Measurements from ENCODE around the gene NOX4.

The NOX4 gene

GRCh38 chr11:89490981-89491690 is at the start of gene NOX4:
Gene NOX4, minus strand, starts transcription at chr11:89491375. Its CDS starts 129 bp downstream, at chr11:89491246.
- Histone ChIP-seq H3K27ac (ENCODE audit: low read depth, low read length) (peak within 1 kb of the TSS; percentile 54), H3K9me3 (ENCODE audit: control insufficient read depth in 5 of 5, low read length in 5 of 5) (no peaks in the 10 kb centered on the region), H3K4me1 (ENCODE audit: control insufficient read depth in 5 of 5, insufficient read depth in 5 of 5, low read length in 5 of 5) (peaks cover 2 to 23% (median 16%) of the 10 kb centered on the region in 5 donors), H3K4me3 (ENCODE audit: low read depth in 1 of 5, low read length in 5 of 5) (peak within 1 kb of the TSS; percentile 62 to 85 (median 75)), H3K36me3 (ENCODE audit: control insufficient read depth in 5 of 5, insufficient read depth in 5 of 5, low read length in 5 of 5) (no peaks in the 10 kb centered on the region), H3K9ac (ENCODE audit: low read length in 5 of 5) (peak within 1 kb of the TSS; percentile 19 to 81 (median 56)), H3K27me3 (ENCODE audit: control insufficient read depth in 5 of 5, insufficient read depth in 4 of 5, low read length in 5 of 5) (no peaks in the 10 kb centered on the region)

- Histone ChIP-seq H3K4me3 (ENCODE audit: low read depth in 1 of 5, low read length in 5 of 5) (no peak overlapping the region), H3K9ac (ENCODE audit: low read length in 5 of 5) (no peak overlapping the region), H3K4me1 (ENCODE audit: control insufficient read depth in 5 of 5, insufficient read depth in 5 of 5, low read length in 5 of 5) (peaks cover 0 to 5% (median 0%) of the 10 kb centered on the region in 5 donors), H3K36me3 (ENCODE audit: control insufficient read depth in 5 of 5, insufficient read depth in 5 of 5, low read length in 5 of 5) (no peaks in the 10 kb centered on the region), H3K9me3 (ENCODE audit: control insufficient read depth in 5 of 5, low read length in 5 of 5) (no peaks in the 10 kb centered on the region), H3K27ac (ENCODE audit: low read depth, low read length) (no peak overlapping the region), H3K27me3 (ENCODE audit: control insufficient read depth in 5 of 5, insufficient read depth in 4 of 5, low read length in 5 of 5) (no peaks in the 10 kb centered on the region)
Measured at GRCh38 chr11:89540826-89541225, 49.7 kb upstream of the NOX4 start.

- H3K9me3 ChIP-seq (ENCODE audit: control insufficient read depth in 5 of 5, low read length in 5 of 5) = no peaks in the 10 kb centered on the region
- H3K36me3 ChIP-seq (ENCODE audit: control insufficient read depth in 5 of 5, insufficient read depth in 5 of 5, low read length in 5 of 5) = no peaks in the 10 kb centered on the region
- H3K9ac ChIP-seq (ENCODE audit: low read length in 5 of 5) = no peak overlapping the region
- H3K4me3 ChIP-seq (ENCODE audit: low read depth in 1 of 5, low read length in 5 of 5) = no peak overlapping the region
- H3K27me3 ChIP-seq (ENCODE audit: control insufficient read depth in 5 of 5, insufficient read depth in 4 of 5, low read length in 5 of 5) = no peaks in the 10 kb centered on the region
- H3K27ac ChIP-seq (ENCODE audit: low read depth, low read length) = no peak overlapping the region
- peaks cover 0 to 5% (median 0%) of the 10 kb centered on the region in 5 donors for H3K4me1 ChIP-seq (ENCODE audit: control insufficient read depth in 5 of 5, insufficient read depth in 5 of 5, low read length in 5 of 5)
Measured at GRCh38 chr11:89537936-89538335, 46.8 kb upstream of the NOX4 start.

DNA sequence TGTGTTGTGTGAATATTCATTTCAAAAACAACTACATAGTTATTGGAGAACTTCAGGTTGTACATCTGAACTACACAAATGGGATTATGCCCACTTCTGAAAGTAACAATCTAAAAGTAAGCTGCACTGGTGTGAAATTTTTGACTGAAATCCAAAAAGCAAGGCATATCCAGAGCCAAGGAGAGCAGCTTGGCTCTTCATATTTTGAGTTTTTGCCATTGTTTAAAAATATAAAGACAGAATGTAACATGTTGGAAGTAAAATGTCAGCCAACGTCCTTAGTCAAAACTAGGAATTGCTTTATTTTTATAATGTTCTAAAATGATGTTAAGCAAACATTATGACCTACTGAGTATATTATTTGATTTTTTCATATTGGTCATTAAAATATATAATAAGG is 45.8 kb upstream of the NOX4 start:
- Histone ChIP-seq H3K27me3 (ENCODE audit: control insufficient read depth in 5 of 5, insufficient read depth in 4 of 5, low read length in 5 of 5) (no peaks in the 10 kb centered on the region), H3K27ac (ENCODE audit: low read depth, low read length) (no peak overlapping the region)

GRCh38 chr11:89535221-89535620 is 44.0 kb upstream of the NOX4 start:
- Histone ChIP-seq H3K27ac (ENCODE audit: low read depth, low read length) (no peak overlapping the region), H3K36me3 (ENCODE audit: control insufficient read depth in 5 of 5, insufficient read depth in 5 of 5, low read length in 5 of 5) (no peaks in the 10 kb centered on the region), H3K27me3 (ENCODE audit: control insufficient read depth in 5 of 5, insufficient read depth in 4 of 5, low read length in 5 of 5) (no peaks in the 10 kb centered on the region), H3K9ac (ENCODE audit: low read length in 5 of 5) (no peak overlapping the region), H3K4me3 (ENCODE audit: low read depth in 1 of 5, low read length in 5 of 5) (no peak overlapping the region), H3K4me1 (ENCODE audit: control insufficient read depth in 5 of 5, insufficient read depth in 5 of 5, low read length in 5 of 5) (peaks cover 0 to 5% (median 0%) of the 10 kb centered on the region in 5 donors), H3K9me3 (ENCODE audit: control insufficient read depth in 5 of 5, low read length in 5 of 5) (no peaks in the 10 kb centered on the region)

More for the DNA sequence above, 45.8 kb upstream of the NOX4 start:
- Histone ChIP-seq H3K36me3 (ENCODE audit: control insufficient read depth in 5 of 5, insufficient read depth in 5 of 5, low read length in 5 of 5) (no peaks in the 10 kb centered on the region), H3K4me3 (ENCODE audit: low read depth in 1 of 5, low read length in 5 of 5) (no peak overlapping the region), H3K4me1 (ENCODE audit: control insufficient read depth in 5 of 5, insufficient read depth in 5 of 5, low read length in 5 of 5) (peaks cover 0 to 5% (median 0%) of the 10 kb centered on the region in 5 donors), H3K9me3 (ENCODE audit: control insufficient read depth in 5 of 5, low read length in 5 of 5) (no peaks in the 10 kb centered on the region), H3K9ac (ENCODE audit: low read length in 5 of 5) (no peak overlapping the region)

GRCh38 chr11:89529626-89530380 is 38.6 kb upstream of the NOX4 start:
- no peak overlapping the region for H3K27ac ChIP-seq (ENCODE audit: low read depth, low read length)
- no peak overlapping the region for H3K4me3 ChIP-seq (ENCODE audit: low read depth in 1 of 5, low read length in 5 of 5)
- H3K36me3 ChIP-seq (ENCODE audit: control insufficient read depth in 5 of 5, insufficient read depth in 5 of 5, low read length in 5 of 5) = no peaks in the 10 kb centered on the region
- H3K9me3 ChIP-seq (ENCODE audit: control insufficient read depth in 5 of 5, low read length in 5 of 5) = no peaks in the 10 kb centered on the region
- H3K27me3 ChIP-seq (ENCODE audit: control insufficient read depth in 5 of 5, insufficient read depth in 4 of 5, low read length in 5 of 5) = no peaks in the 10 kb centered on the region
- H3K9ac ChIP-seq (ENCODE audit: low read length in 5 of 5) = no peak overlapping the region
- H3K4me1 ChIP-seq (ENCODE audit: control insufficient read depth in 5 of 5, insufficient read depth in 5 of 5, low read length in 5 of 5) = no peaks in the 10 kb centered on the region

GRCh38 chr11:89521792-89522191 is 30.6 kb upstream of the NOX4 start:
- H3K9me3 ChIP-seq (ENCODE audit: control insufficient read depth in 5 of 5, low read length in 5 of 5) = no peaks in the 10 kb centered on the region
- H3K4me3 ChIP-seq (ENCODE audit: low read depth in 1 of 5, low read length in 5 of 5) = no peak overlapping the region
- no peaks in the 10 kb centered on the region for H3K4me1 ChIP-seq (ENCODE audit: control insufficient read depth in 5 of 5, insufficient read depth in 5 of 5, low read length in 5 of 5)
- H3K27me3 ChIP-seq (ENCODE audit: control insufficient read depth in 5 of 5, insufficient read depth in 4 of 5, low read length in 5 of 5) = no peaks in the 10 kb centered on the region
- no peak overlapping the region for H3K9ac ChIP-seq (ENCODE audit: low read length in 5 of 5)
- no peak overlapping the region for H3K27ac ChIP-seq (ENCODE audit: low read depth, low read length)
- H3K36me3 ChIP-seq (ENCODE audit: control insufficient read depth in 5 of 5, insufficient read depth in 5 of 5, low read length in 5 of 5) = no peaks in the 10 kb centered on the region

GRCh38 chr11:89521294-89521693 is 30.1 kb upstream of the NOX4 start:
- Histone ChIP-seq H3K4me3 (ENCODE audit: low read depth in 1 of 5, low read length in 5 of 5) (no peak overlapping the region), H3K36me3 (ENCODE audit: control insufficient read depth in 5 of 5, insufficient read depth in 5 of 5, low read length in 5 of 5) (no peaks in the 10 kb centered on the region), H3K4me1 (ENCODE audit: control insufficient read depth in 5 of 5, insufficient read depth in 5 of 5, low read length in 5 of 5) (no peaks in the 10 kb centered on the region), H3K9ac (ENCODE audit: low read length in 5 of 5) (no peak overlapping the region), H3K27me3 (ENCODE audit: control insufficient read depth in 5 of 5, insufficient read depth in 4 of 5, low read length in 5 of 5) (no peaks in the 10 kb centered on the region), H3K9me3 (ENCODE audit: control insufficient read depth in 5 of 5, low read length in 5 of 5) (no peaks in the 10 kb centered on the region), H3K27ac (ENCODE audit: low read depth, low read length) (no peak overlapping the region)

- no peak overlapping the region for H3K27ac ChIP-seq (ENCODE audit: low read depth, low read length)
- H3K36me3 ChIP-seq (ENCODE audit: control insufficient read depth in 5 of 5, insufficient read depth in 5 of 5, low read length in 5 of 5) = no peaks in the 10 kb centered on the region
- no peaks in the 10 kb centered on the region for H3K4me1 ChIP-seq (ENCODE audit: control insufficient read depth in 5 of 5, insufficient read depth in 5 of 5, low read length in 5 of 5)
- no peak overlapping the region for H3K4me3 ChIP-seq (ENCODE audit: low read depth in 1 of 5, low read length in 5 of 5)
- peaks cover 0 to 6% (median 3%) of the 10 kb centered on the region in 5 donors for H3K9me3 ChIP-seq (ENCODE audit: control insufficient read depth in 5 of 5, low read length in 5 of 5)
- H3K27me3 ChIP-seq (ENCODE audit: control insufficient read depth in 5 of 5, insufficient read depth in 4 of 5, low read length in 5 of 5) = no peaks in the 10 kb centered on the region
- no peak overlapping the region for H3K9ac ChIP-seq (ENCODE audit: low read length in 5 of 5)
Measured at GRCh38 chr11:89516496-89516895, 25.3 kb upstream of the NOX4 start.

GRCh38 chr11:89508544-89508943 is 17.4 kb upstream of the NOX4 start:
- Histone ChIP-seq H3K36me3 (ENCODE audit: control insufficient read depth in 5 of 5, insufficient read depth in 5 of 5, low read length in 5 of 5) (no peaks in the 10 kb centered on the region), H3K9ac (ENCODE audit: low read length in 5 of 5) (no peak overlapping the region), H3K27ac (ENCODE audit: low read depth, low read length) (no peak overlapping the region), H3K9me3 (ENCODE audit: control insufficient read depth in 5 of 5, low read length in 5 of 5) (no peaks in the 10 kb centered on the region), H3K27me3 (ENCODE audit: control insufficient read depth in 5 of 5, insufficient read depth in 4 of 5, low read length in 5 of 5) (no peaks in the 10 kb centered on the region), H3K4me1 (ENCODE audit: control insufficient read depth in 5 of 5, insufficient read depth in 5 of 5, low read length in 5 of 5) (no peaks in the 10 kb centered on the region), H3K4me3 (ENCODE audit: low read depth in 1 of 5, low read length in 5 of 5) (no peak overlapping the region)

Measured in subcutaneous abdominal adipose tissue (tissue), 5 donors.